PC-3 (cell line): ENCODE measurements around the gene GLB1L3.

Experiments
- EZH2 ChIP-seq: fragments of 300-600 bp; sonication (generic); IDR thresholded peaks from one replicate; pipeline ENCODE4 v1.6.1; 2017; ENCODE audit warnings: antibody characterized with exemption, mild to moderate bottlenecking, low read length; ENCODE audit not compliant: unreplicated experiment
- EZH2phosphoT487 ChIP-seq: fragments of 300-600 bp; sonication (generic); IDR thresholded peaks from 2 replicates; pipeline ENCODE4 v1.6.1; 2018; ENCODE audit warnings: mild to moderate bottlenecking, antibody characterized with exemption, low read length, borderline replicate concordance
- TF ChIP-seq, protein P1 (sequence below): fragments of 300-600 bp; sonication (generic); conservative IDR thresholded peaks from 2 replicates; pipeline ENCODE4 v1.5.1; 2017; ENCODE audit warnings: antibody characterized with exemption, low read depth, mild to moderate bottlenecking, low read length

DNA sequence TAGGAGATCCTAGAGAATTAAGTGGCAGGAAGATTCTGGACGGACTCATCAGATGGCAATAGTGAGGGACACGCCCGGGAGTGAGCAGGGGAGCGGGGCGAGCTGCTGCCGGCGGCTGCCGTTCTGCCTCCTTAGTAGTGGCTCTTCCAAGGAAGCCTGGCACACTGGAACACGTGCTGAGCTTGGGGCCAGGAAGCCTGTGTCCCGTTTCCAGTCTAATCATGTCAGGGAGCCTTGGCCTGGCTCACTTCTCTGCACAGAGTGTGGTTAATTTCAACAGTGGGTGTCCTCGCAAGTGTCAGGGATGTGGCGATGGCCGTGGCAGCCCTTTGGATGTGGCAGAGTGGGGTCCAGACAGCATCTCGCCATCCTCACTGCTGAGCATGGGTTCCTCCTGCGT, 16.5 kb downstream of the GLB1L3 start:
- TF ChIP-seq, protein P1, sequence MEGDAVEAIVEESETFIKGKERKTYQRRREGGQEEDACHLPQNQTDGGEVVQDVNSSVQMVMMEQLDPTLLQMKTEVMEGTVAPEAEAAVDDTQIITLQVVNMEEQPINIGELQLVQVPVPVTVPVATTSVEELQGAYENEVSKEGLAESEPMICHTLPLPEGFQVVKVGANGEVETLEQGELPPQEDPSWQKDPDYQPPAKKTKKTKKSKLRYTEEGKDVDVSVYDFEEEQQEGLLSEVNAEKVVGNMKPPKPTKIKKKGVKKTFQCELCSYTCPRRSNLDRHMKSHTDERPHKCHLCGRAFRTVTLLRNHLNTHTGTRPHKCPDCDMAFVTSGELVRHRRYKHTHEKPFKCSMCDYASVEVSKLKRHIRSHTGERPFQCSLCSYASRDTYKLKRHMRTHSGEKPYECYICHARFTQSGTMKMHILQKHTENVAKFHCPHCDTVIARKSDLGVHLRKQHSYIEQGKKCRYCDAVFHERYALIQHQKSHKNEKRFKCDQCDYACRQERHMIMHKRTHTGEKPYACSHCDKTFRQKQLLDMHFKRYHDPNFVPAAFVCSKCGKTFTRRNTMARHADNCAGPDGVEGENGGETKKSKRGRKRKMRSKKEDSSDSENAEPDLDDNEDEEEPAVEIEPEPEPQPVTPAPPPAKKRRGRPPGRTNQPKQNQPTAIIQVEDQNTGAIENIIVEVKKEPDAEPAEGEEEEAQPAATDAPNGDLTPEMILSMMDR = no peak
- TF ChIP-seq EZH2 = no peak
- TF ChIP-seq EZH2phosphoT487 = no peak
